Neuronal stem cell (in vitro differentiated cells): ENCODE measurements around the gene AUTS2.

Source experiments
- DNase-seq: peaks from one replicate; pipeline ENCODE4 v3.0.0-alpha.2; 2013; ENCODE audit warnings: low spot score
- H2AFZ ChIP-seq: one replicate; pipeline ENCODE4 v1.6.1; 2013; ENCODE audit warnings: mild to moderate bottlenecking, low read length, inconsistent platforms
- H2AK5ac ChIP-seq: 2 replicates; pipeline ENCODE4 v1.6.1; 2013; ENCODE audit warnings: low read depth, mild to moderate bottlenecking, inconsistent platforms, low read length, moderate library complexity, mixed read lengths
- H2BK120ac ChIP-seq: 2 replicates; pipeline ENCODE4 v1.6.1; 2013; ENCODE audit warnings: low read depth, mild to moderate bottlenecking, inconsistent platforms, low read length, moderate library complexity, mixed read lengths
- H2BK12ac ChIP-seq: one replicate; pipeline ENCODE4 v1.6.1; 2013; ENCODE audit warnings: low read length, inconsistent platforms
- H2BK15ac ChIP-seq: 2 replicates; pipeline ENCODE4 v1.6.1; 2013; ENCODE audit warnings: mild to moderate bottlenecking, low read length, inconsistent platforms, mixed read lengths
- H2BK5ac ChIP-seq: one replicate; pipeline ENCODE4 v1.6.1; 2013; ENCODE audit warnings: inconsistent platforms, mild to moderate bottlenecking, low read length, moderate library complexity
- H3K14ac ChIP-seq: one replicate; pipeline ENCODE4 v1.6.1; 2013; ENCODE audit warnings: low read length, inconsistent platforms
- H3K18ac ChIP-seq: 2 replicates; pipeline ENCODE4 v1.6.1; 2013; ENCODE audit warnings: low read length, inconsistent platforms
- H3K23ac ChIP-seq: 2 replicates; pipeline ENCODE4 v1.6.1; 2013; ENCODE audit warnings: low read depth, mild to moderate bottlenecking, mixed read lengths, low read length, inconsistent platforms; ENCODE audit not compliant: poor library complexity
- H3K27ac ChIP-seq: replicated peaks from 3 replicates; pipeline ENCODE4 v1.5.1; 2013; ENCODE audit warnings: low read length, inconsistent platforms
- H3K27me3 ChIP-seq, 3 experiments: 2 replicates each; pipeline ENCODE4 v1.6.1; 2013; ENCODE audit warnings: low read length in 3 of 3, mild to moderate bottlenecking in 2 of 3, inconsistent platforms in 1 of 3, low read depth in 1 of 3, mixed read lengths in 1 of 3, moderate library complexity in 1 of 3; ENCODE audit not compliant: control insufficient read depth in 3 of 3, insufficient read depth in 3 of 3
- H3K36me3 ChIP-seq, 2 donors: replicated peaks in 1 of 2; 2 replicates each; pipeline ENCODE4 v1.6.1; 2013; ENCODE audit warnings: low read length in 2 of 2; ENCODE audit not compliant: control insufficient read depth in 2 of 2, insufficient read depth in 2 of 2
- H3K4ac ChIP-seq: 2 replicates; pipeline ENCODE4 v1.6.1; 2013; ENCODE audit warnings: inconsistent platforms, mild to moderate bottlenecking, low read length, moderate library complexity
- H3K4me1 ChIP-seq, 2 donors: 1 replicate in 1 of 2; 2 replicates in 1 of 2; pipeline ENCODE4 v1.6.1; 2013; ENCODE audit warnings: low read length in 2 of 2, low read depth in 1 of 2; ENCODE audit not compliant: control insufficient read depth in 2 of 2, insufficient read depth in 1 of 2
- H3K4me2 ChIP-seq: one replicate; pipeline ENCODE4 v1.6.1; 2013; ENCODE audit warnings: mild to moderate bottlenecking, low read length, inconsistent platforms; ENCODE audit not compliant: insufficient read depth, poor library complexity, severe bottlenecking
- H3K4me3 ChIP-seq, 2 donors: 2 replicates each; pipeline ENCODE4 v1.5.1; 2013; ENCODE audit warnings: low read length in 2 of 2, mild to moderate bottlenecking in 2 of 2, inconsistent platforms in 1 of 2, moderate library complexity in 1 of 2
- H3K79me1 ChIP-seq: one replicate; pipeline ENCODE4 v1.6.1; 2013; ENCODE audit warnings: low read depth, mild to moderate bottlenecking, inconsistent platforms, low read length, moderate library complexity
- H3K9ac ChIP-seq: one replicate; pipeline ENCODE4 v1.6.1; 2013; ENCODE audit warnings: mild to moderate bottlenecking, low read depth, low read length, inconsistent platforms; ENCODE audit not compliant: poor library complexity
- H3K9me3 ChIP-seq, 2 donors: replicated peaks in 1 of 2; 2 replicates each; pipeline versions ENCODE3 to v1.6.1; 2013; ENCODE audit warnings: low read length in 2 of 2, mild to moderate bottlenecking in 2 of 2, inconsistent platforms in 1 of 2, low read depth in 1 of 2, mixed read lengths in 1 of 2, moderate library complexity in 1 of 2; ENCODE audit not compliant: control insufficient read depth in 2 of 2, insufficient read depth in 1 of 2
- H4K8ac ChIP-seq: one replicate; pipeline ENCODE4 v1.6.1; 2013; ENCODE audit warnings: low read depth, mild to moderate bottlenecking, inconsistent platforms, low read length, moderate library complexity
- H4K91ac ChIP-seq: one replicate; pipeline ENCODE4 v1.6.1; 2013; ENCODE audit warnings: low read length, low read depth, mild to moderate bottlenecking, inconsistent platforms; ENCODE audit not compliant: poor library complexity
- WGBS, 2 donors: extraction: QIAGEN DNeasy Blood & Tissue Kit; methylation state at CpG; one replicate each; pipeline ENCODE4 v1.1.7; 2013; ENCODE audit warnings: missing lambda C conversion rate in 2 of 2, mixed read lengths in 1 of 2; ENCODE audit not compliant: insufficient read length in 2 of 2, insufficient replicate concordance in 1 of 2; ENCODE audit errors: extremely low coverage in 2 of 2; 5-methylcytosine and 5-hydroxymethylcytosine counted together

The AUTS2 gene

DNA sequence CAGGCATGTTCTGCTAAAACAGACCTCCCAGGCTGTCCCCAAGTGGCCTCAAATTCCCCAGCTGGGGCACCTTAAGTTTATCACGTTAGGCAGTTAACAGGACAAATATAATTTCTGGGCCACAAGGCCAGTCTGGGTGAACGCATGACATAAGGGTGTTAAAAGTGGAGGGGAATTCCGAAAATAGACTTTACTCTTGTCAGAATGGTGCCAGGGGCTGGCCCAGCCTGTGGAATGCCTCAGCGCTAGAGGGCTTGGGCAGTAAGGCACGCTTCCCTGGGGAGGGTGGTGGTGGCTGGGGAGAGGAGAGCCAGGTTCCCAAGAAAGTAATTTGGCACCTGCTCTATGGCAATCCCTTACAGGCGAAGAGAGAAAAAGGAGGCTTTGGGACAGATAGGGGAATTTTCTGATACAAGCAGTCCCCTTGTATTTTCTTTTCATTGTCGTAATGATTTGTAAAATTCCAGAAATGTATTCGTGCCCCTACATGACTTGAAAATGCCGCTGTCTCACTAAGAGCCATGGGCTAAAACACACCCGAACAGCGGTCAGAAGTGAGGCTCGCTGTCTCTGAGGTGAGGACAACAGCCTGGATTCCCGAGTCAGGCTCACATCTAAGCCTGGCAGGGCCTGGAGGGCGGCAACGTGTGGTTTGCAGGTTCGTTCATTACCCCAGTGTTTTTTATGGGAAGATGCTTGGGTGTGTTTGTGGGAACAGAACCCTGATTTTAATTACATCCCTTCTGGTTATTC lies 1070.5 kb downstream of the AUTS2 start:
- no peak overlapping the region for H4K91ac ChIP-seq
- H3K27me3 ChIP-seq = no peaks in the 10 kb centered on the region
- H3K79me1 ChIP-seq = no peaks in the 10 kb centered on the region
- no peak for DNase-seq
- H2AK5ac ChIP-seq = no peak overlapping the region
- H3K9me3 ChIP-seq = no peaks in the 10 kb centered on the region
- no peak overlapping the region for H2BK120ac ChIP-seq
- no peak overlapping the region for H3K4ac ChIP-seq
- no peak overlapping the region for H3K14ac ChIP-seq
- no peak overlapping the region for H3K4me2 ChIP-seq
- H3K4me1 ChIP-seq = no peaks in the 10 kb centered on the region
- no peak overlapping the region for H3K9ac ChIP-seq
- no peak overlapping the region for H2BK15ac ChIP-seq
- no peaks in the 10 kb centered on the region for H3K36me3 ChIP-seq
- no peak overlapping the region for H2BK5ac ChIP-seq
- no peak overlapping the region for H3K4me3 ChIP-seq
- no peak overlapping the region for H3K27ac ChIP-seq
- H3K23ac ChIP-seq = no peak overlapping the region
- no peak overlapping the region for H2BK12ac ChIP-seq
- H4K8ac ChIP-seq = no peak overlapping the region
- WGBS, 2 donors = no CpG with 5 or more reads among the region's 16 CpGs
- H2AFZ ChIP-seq = no peak overlapping the region
- H3K18ac ChIP-seq = no peak overlapping the region

DNA sequence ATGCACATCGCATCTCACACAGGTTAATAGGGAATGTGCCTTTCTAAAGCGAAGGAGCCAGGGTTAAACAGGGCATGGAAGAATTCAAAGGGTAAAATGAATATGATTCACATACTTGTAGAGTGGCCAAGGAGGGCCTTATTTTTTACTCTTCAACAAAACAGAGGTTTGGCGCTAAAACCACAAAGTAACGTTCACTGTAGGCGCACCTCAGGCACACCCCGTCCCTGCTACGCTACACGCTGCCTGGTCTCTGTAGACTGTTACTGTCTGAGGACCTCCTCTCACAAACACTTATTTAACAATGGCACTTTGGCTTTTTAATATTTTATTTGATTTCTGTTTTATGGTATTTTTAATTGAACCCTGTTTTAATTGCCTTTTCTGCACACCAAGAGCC lies 1071.6 kb downstream of the AUTS2 start:
- no peaks in the 10 kb centered on the region for H3K9me3 ChIP-seq
- no peak overlapping the region for H2AFZ ChIP-seq
- H3K18ac ChIP-seq = no peak overlapping the region
- H3K4ac ChIP-seq = no peak overlapping the region
- H3K4me1 ChIP-seq = peaks cover 0 to 3% of the 10 kb centered on the region in 2 donors
- no peak overlapping the region for H2BK15ac ChIP-seq
- no peak overlapping the region for H3K4me2 ChIP-seq
- WGBS, 2 donors = no CpG with 5 or more reads among the region's 8 CpGs
- H3K79me1 ChIP-seq = no peaks in the 10 kb centered on the region
- H3K27me3 ChIP-seq = no peaks in the 10 kb centered on the region
- H2AK5ac ChIP-seq = no peak overlapping the region
- H3K9ac ChIP-seq = no peak overlapping the region
- H3K4me3 ChIP-seq = no peak overlapping the region
- H4K91ac ChIP-seq = no peak overlapping the region
- no peak overlapping the region for H2BK5ac ChIP-seq
- no peak overlapping the region for H3K23ac ChIP-seq
- no peak for DNase-seq
- no peak overlapping the region for H4K8ac ChIP-seq
- no peaks in the 10 kb centered on the region for H3K36me3 ChIP-seq
- no peak overlapping the region for H3K14ac ChIP-seq
- no peak overlapping the region for H2BK12ac ChIP-seq
- no peak overlapping the region for H2BK120ac ChIP-seq
- H3K27ac ChIP-seq = no peak overlapping the region

DNA sequence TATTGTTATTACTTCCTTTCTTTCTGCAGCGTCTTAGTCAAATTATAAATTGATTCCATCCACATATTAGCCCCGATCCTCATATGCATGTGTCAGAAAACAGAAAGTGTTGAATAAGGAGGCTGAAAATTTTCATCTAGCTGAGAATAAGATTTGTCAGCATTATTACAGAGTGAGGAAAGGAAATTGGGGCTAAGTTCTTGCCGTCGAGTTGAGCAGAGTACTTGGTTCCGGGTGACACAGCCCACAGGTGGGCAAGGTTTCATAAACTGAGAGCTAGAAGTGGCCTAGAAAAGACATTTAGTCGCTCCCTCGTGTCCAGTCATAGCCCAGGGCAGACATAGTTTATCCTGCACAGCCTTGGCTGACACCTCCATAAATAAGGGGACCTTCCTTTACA lies 1072.0 kb downstream of the AUTS2 start:
- Histone ChIP-seq H4K91ac (no peak overlapping the region), H3K27me3 (no peaks in the 10 kb centered on the region), H3K23ac (no peak overlapping the region), H4K8ac (no peak overlapping the region), H3K18ac (no peak overlapping the region), H3K36me3 (no peaks in the 10 kb centered on the region), H2BK12ac (no peak overlapping the region), H3K4me3 (no peak overlapping the region), H3K27ac (no peak overlapping the region), H3K79me1 (no peaks in the 10 kb centered on the region), H2AK5ac (no peak overlapping the region), H2BK15ac (no peak overlapping the region), H3K9me3 (no peaks in the 10 kb centered on the region), H3K4me2 (no peak overlapping the region), H2BK120ac (no peak overlapping the region), H3K4me1 (peaks cover 0 to 3% of the 10 kb centered on the region in 2 donors), H3K9ac (no peak overlapping the region), H2BK5ac (no peak overlapping the region), H2AFZ (no peak overlapping the region), H3K4ac (no peak overlapping the region), H3K14ac (no peak overlapping the region)
- DNase-seq = no peak
- WGBS, 2 donors = no CpG with 5 or more reads among the region's 7 CpGs

DNA sequence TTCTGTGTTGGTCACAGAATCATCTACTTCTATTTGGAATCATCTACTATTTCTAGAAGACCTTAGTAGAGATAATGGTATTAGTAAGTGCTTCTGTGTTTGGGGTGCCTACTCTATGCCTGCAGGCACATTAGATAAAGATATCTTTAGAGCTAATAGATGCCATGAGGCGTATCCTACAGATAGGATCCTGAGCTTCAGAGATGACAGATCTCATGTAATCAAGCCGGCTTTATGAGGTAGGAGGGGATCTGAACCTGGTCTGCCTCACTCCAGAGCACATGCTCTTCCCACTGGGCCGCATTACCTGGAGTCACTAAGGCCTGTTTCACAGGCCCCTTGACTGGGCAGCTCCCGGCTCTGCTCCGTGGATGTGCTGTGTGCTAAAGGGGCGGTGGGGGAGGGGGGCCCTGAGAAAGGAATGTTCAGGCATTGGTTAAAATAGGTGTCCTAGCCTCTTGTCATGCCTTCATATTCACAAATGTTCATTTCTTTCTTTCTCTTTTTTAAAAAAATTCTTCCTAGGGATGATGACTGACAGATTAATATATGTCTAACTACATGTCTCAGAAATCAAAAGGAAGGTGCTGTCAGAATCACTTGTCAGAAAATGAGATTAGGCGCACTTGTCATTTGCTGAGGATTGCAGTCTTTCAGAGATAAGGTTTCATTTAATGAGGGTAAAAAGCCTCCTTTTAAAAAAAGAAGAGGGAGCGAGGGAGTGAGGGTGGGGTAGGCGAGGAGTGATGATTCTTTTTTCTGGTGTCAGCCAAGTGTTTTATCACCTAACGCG lies 1075.7 kb downstream of the AUTS2 start:
- Histone ChIP-seq H3K9me3 (no peaks in the 10 kb centered on the region), H3K18ac (no peak overlapping the region), H3K79me1 (no peaks in the 10 kb centered on the region)

More for the DNA sequence above, 1075.7 kb downstream of the AUTS2 start:
- no peak for DNase-seq
- Histone ChIP-seq H3K4me3 (no peak overlapping the region), H2AFZ (no peak overlapping the region), H4K8ac (no peak overlapping the region), H3K4ac (no peak overlapping the region), H3K23ac (no peak overlapping the region), H2BK12ac (no peak overlapping the region), H2BK120ac (no peak overlapping the region), H3K27me3 (no peaks in the 10 kb centered on the region), H2BK15ac (no peak overlapping the region), H4K91ac (no peak overlapping the region), H3K4me1 (peaks cover 0 to 3% of the 10 kb centered on the region in 2 donors), H2BK5ac (no peak overlapping the region), H2AK5ac (no peak overlapping the region), H3K27ac (no peak overlapping the region), H3K4me2 (no peak overlapping the region), H3K9ac (no peak overlapping the region), H3K14ac (no peak overlapping the region), H3K36me3 (no peaks in the 10 kb centered on the region)
- no CpG with 5 or more reads among the region's 11 CpGs for WGBS, 2 donors
